ENCODE results near the gene SREK1. TPM values are rescaled to one million over a fixed set of nuclear protein-coding genes. Genes with fewer than 3 reads are reported as not detected.

SREK1 gene
- total and polyA plus RNA-seq, 2 donors (not counting 3 experiments of a cell fraction or from before 2014, with no cell fraction given), result 27.4 to 78.6 TPM

DNA sequence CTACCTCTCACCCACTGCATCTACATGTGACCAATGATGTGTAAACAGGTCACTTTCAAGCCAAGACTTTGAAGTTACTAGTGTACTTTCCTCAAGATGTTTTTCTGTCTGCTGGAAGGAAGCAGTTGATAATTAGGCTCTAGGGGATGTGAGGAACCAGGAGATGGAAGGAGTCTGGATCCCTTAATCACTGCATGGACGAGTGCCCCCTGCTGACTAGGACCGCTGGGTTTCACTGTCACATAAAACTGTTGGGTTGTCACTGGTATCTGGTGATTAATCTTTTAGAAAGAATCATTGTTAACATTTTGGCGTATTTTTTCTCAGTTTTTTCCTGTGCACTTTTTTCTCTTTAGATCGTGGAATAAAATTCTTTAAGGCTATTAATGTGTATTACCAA, 79.5 kb downstream of the SREK1 start:
- BruUV-seq (replicated peaks), result no TSS peak
- Histone ChIP-seq H3K27ac (ENCODE audit: insufficient read depth, low read depth, low read length) (no peak overlapping the region), H3K79me2 (ENCODE audit: control insufficient read depth, insufficient read depth, low read length) (no peaks in the 10 kb centered on the region), H4K20me1 (replicated peaks; ENCODE audit: control insufficient read depth, extremely low read depth, insufficient read depth, low read length) (no peaks in the 10 kb centered on the region), H3K4me3 (replicated peaks in 1 of 3; ENCODE audit: insufficient read depth in 1 of 3, low read depth in 1 of 3, low read length in 3 of 3) (no peak overlapping the region), H3K9ac (replicated peaks; ENCODE audit: extremely low read depth, insufficient read depth, low read length) (no peak overlapping the region), H3K4me2 (ENCODE audit: insufficient read depth, low read length) (no peak overlapping the region), H3K9me3 (replicated peaks; ENCODE audit: control insufficient read depth, insufficient read depth, low read length) (no peaks in the 10 kb centered on the region), H3K9me1 (replicated peaks; ENCODE audit: control insufficient read depth, extremely low read depth, insufficient read depth, low read length) (no peaks in the 10 kb centered on the region), H2AFZ (ENCODE audit: low read depth, low read length) (no peak overlapping the region), H3K36me3 (ENCODE audit: control insufficient read depth in 2 of 2, extremely low read depth in 1 of 2, insufficient read depth in 2 of 2, low read length in 2 of 2) (no peaks in the 10 kb centered on the region), H3K4me1 (ENCODE audit: control insufficient read depth, extremely low read depth, insufficient read depth, low read length) (no peaks in the 10 kb centered on the region), H3K27me3 (ENCODE audit: control insufficient read depth in 2 of 2, insufficient read depth in 2 of 2, low read length in 2 of 2) (peaks cover 0 to 4% of the 10 kb centered on the region in 2 experiments)
- ChIA-PET POLR2A (no interaction called here), CTCF (interaction anchor here (1.4 kb wide), 1 partner anchor 17 kb away, joined by 3 read pairs; no protein-coding TSS in a partner anchor)
- dilution Hi-C loops (cut with MboI; ENCODE audit: extremely low pct_ligation_motif_present, low sequenced_read_pairs) (no loop called here), intact Hi-C loops (cut with micrococcal nuclease) (loop anchor here (1.0 kb wide), 2 partner anchors 462 to 481 kb away; no protein-coding TSS in a partner anchor)
- no peak for TF ChIP-seq FOS (IDR thresholded peaks at IDR 0.05; ENCODE audit: borderline replicate concordance, insufficient read depth, low read length)
- TF ChIP-seq, protein P1, sequence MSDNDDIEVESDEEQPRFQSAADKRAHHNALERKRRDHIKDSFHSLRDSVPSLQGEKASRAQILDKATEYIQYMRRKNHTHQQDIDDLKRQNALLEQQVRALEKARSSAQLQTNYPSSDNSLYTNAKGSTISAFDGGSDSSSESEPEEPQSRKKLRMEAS (IDR thresholded peaks at IDR 0.05; ENCODE audit: insufficient read depth, insufficient read length), result no peak
- TF ChIP-seq, protein P2, sequence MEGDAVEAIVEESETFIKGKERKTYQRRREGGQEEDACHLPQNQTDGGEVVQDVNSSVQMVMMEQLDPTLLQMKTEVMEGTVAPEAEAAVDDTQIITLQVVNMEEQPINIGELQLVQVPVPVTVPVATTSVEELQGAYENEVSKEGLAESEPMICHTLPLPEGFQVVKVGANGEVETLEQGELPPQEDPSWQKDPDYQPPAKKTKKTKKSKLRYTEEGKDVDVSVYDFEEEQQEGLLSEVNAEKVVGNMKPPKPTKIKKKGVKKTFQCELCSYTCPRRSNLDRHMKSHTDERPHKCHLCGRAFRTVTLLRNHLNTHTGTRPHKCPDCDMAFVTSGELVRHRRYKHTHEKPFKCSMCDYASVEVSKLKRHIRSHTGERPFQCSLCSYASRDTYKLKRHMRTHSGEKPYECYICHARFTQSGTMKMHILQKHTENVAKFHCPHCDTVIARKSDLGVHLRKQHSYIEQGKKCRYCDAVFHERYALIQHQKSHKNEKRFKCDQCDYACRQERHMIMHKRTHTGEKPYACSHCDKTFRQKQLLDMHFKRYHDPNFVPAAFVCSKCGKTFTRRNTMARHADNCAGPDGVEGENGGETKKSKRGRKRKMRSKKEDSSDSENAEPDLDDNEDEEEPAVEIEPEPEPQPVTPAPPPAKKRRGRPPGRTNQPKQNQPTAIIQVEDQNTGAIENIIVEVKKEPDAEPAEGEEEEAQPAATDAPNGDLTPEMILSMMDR (IDR thresholded peaks at IDR 0.05; ENCODE audit: extremely low read depth in 1 of 2, insufficient read depth in 1 of 2, low read depth in 1 of 2, low read length in 2 of 2), result peak; percentile 41 to 44
- DNase-seq (ENCODE audit: low read depth, low spot score) (peak; percentile 37), FAIRE-seq (peak; percentile 71)

GRCh38 chr5:66224274-66224673, 80.2 kb downstream of the SREK1 start:
- Histone ChIP-seq H3K9me3 (replicated peaks; ENCODE audit: control insufficient read depth, insufficient read depth, low read length) (no peaks in the 10 kb centered on the region), H3K36me3 (ENCODE audit: control insufficient read depth in 2 of 2, extremely low read depth in 1 of 2, insufficient read depth in 2 of 2, low read length in 2 of 2) (no peaks in the 10 kb centered on the region), H3K27me3 (ENCODE audit: control insufficient read depth in 2 of 2, insufficient read depth in 2 of 2, low read length in 2 of 2) (peaks cover 0 to 4% of the 10 kb centered on the region in 2 experiments), H3K79me2 (ENCODE audit: control insufficient read depth, insufficient read depth, low read length) (no peaks in the 10 kb centered on the region), H4K20me1 (replicated peaks; ENCODE audit: control insufficient read depth, extremely low read depth, insufficient read depth, low read length) (no peaks in the 10 kb centered on the region), H3K9me1 (replicated peaks; ENCODE audit: control insufficient read depth, extremely low read depth, insufficient read depth, low read length) (no peaks in the 10 kb centered on the region), H3K27ac (ENCODE audit: insufficient read depth, low read depth, low read length) (no peak overlapping the region), H2AFZ (ENCODE audit: low read depth, low read length) (no peak overlapping the region), H3K4me2 (ENCODE audit: insufficient read depth, low read length) (no peak overlapping the region), H3K4me3 (replicated peaks in 1 of 3; ENCODE audit: insufficient read depth in 1 of 3, low read depth in 1 of 3, low read length in 3 of 3) (no peak overlapping the region), H3K4me1 (ENCODE audit: control insufficient read depth, extremely low read depth, insufficient read depth, low read length) (no peaks in the 10 kb centered on the region), H3K9ac (replicated peaks; ENCODE audit: extremely low read depth, insufficient read depth, low read length) (no peak overlapping the region)
- dilution Hi-C loops (cut with MboI; ENCODE audit: extremely low pct_ligation_motif_present, low sequenced_read_pairs) (no loop called here), intact Hi-C loops (cut with micrococcal nuclease) (no loop called here)
- TF ChIP-seq POLR2AphosphoS5 (IDR thresholded peaks at IDR 0.05; ENCODE audit: insufficient read depth, low read depth, low read length) (no peak), JUN (IDR thresholded peaks at IDR 0.05; ENCODE audit: borderline replicate concordance, insufficient read depth, insufficient read length, low read depth) (no peak), FOS (IDR thresholded peaks at IDR 0.05; ENCODE audit: borderline replicate concordance, insufficient read depth, low read length) (no peak), GATA2 (IDR thresholded peaks at IDR 0.05; ENCODE audit: insufficient read depth, insufficient read length, low read depth, low read length) (no peak), EZH2 (IDR thresholded peaks at IDR 0.05; ENCODE audit: borderline replicate concordance, low read depth, low read length, severe bottlenecking) (no peak), POLR2A (IDR thresholded peaks at IDR 0.05; ENCODE audit: low read depth, low read length) (no peak), MYC (IDR thresholded peaks at IDR 0.05; ENCODE audit: low read depth, low read length) (no peak)
- TF ChIP-seq, protein P1 (IDR thresholded peaks at IDR 0.05; ENCODE audit: insufficient read depth, insufficient read length), result no peak
- TF ChIP-seq, protein P2 (IDR thresholded peaks at IDR 0.05; ENCODE audit: extremely low read depth in 1 of 2, insufficient read depth in 1 of 2, low read depth in 1 of 2, low read length in 2 of 2), result no peak
- ChIA-PET CTCF (interaction anchor here (1.4 kb wide), 1 partner anchor 18 kb away, joined by 3 read pairs; no protein-coding TSS in a partner anchor), POLR2A (no interaction called here)
- BruUV-seq (replicated peaks), result no TSS peak
- no peak for FAIRE-seq
- no peak for DNase-seq (ENCODE audit: low read depth, low spot score)
